GM23338 (cell line): ENCODE measurements around the gene IFI35. TPM values are rescaled to one million over a fixed set of nuclear protein-coding genes. Genes with fewer than 3 reads are reported as not detected.

Experiments used
- ATAC-seq: fragments of 200-7000 bp; cut with Tn5 transposase; 3 replicates; pipeline ENCODE4 v1.9.1; 2020
- DNase-seq: peaks from one replicate; pipeline ENCODE4 v3.0.0-alpha.2; 2015; ENCODE audit warnings: low spot score
- H2AFZ ChIP-seq: fragments of 200-600 bp; sonication (generic); 2 replicates; pipeline ENCODE4 v1.8.0; 2016; ENCODE audit warnings: antibody characterized with exemption, mild to moderate bottlenecking, moderate library complexity
- H3F3A ChIP-seq: fragments of 200-600 bp; sonication (generic); replicated peaks from 2 replicates; pipeline ENCODE4 v1.8.0; 2017; ENCODE audit warnings: antibody characterized with exemption, mixed run types, low read depth
- H3K27ac ChIP-seq: fragments of 200-600 bp; sonication (generic); 2 replicates; pipeline ENCODE4 v1.6.1; 2016; ENCODE audit warnings: low read depth
- H3K27me3 ChIP-seq: fragments of 200-600 bp; sonication (generic); 2 replicates; pipeline ENCODE4 v1.8.0; 2016; ENCODE audit warnings: mild to moderate bottlenecking, mixed run types, moderate library complexity; ENCODE audit not compliant: insufficient read depth
- H3K36me3 ChIP-seq: fragments of 200-600 bp; sonication (generic); 2 replicates; pipeline ENCODE4 v1.8.0; 2016; ENCODE audit warnings: mild to moderate bottlenecking; ENCODE audit not compliant: insufficient read depth
- H3K4me1 ChIP-seq: fragments of 200-600 bp; sonication (generic); 2 replicates; pipeline ENCODE4 v1.8.0; 2016; ENCODE audit warnings: mild to moderate bottlenecking, moderate library complexity; ENCODE audit not compliant: insufficient read depth
- H3K4me2 ChIP-seq: fragments of 200-600 bp; sonication (generic); 2 replicates; pipeline ENCODE4 v1.7.1; 2017; ENCODE audit warnings: mixed run types
- H3K4me3 ChIP-seq: fragments of 200-600 bp; sonication (generic); 2 replicates; pipeline ENCODE4 v1.6.1; 2016; ENCODE audit warnings: mixed run types
- H3K79me2 ChIP-seq: fragments of 200-600 bp; sonication (generic); replicated peaks from 2 replicates; pipeline ENCODE4 v1.8.0; 2017; ENCODE audit warnings: mild to moderate bottlenecking; ENCODE audit not compliant: insufficient read depth
- H3K9me2 ChIP-seq: fragments of 200-600 bp; sonication (generic); 2 replicates; pipeline ENCODE4 v1.8.0; 2017; ENCODE audit not compliant: insufficient read depth
- H4K20me1 ChIP-seq: fragments of 200-600 bp; sonication (generic); replicated peaks from 2 replicates; pipeline ENCODE4 v1.8.0; 2017; ENCODE audit warnings: mild to moderate bottlenecking; ENCODE audit not compliant: insufficient read depth
- H3K27ac Mint-ChIP-seq: 2 replicates; pipeline ENCODE4 v1.8.0; 2020; ENCODE audit warnings: inconsistent platforms, mild to moderate bottlenecking, moderate library complexity, mixed read lengths
- H3K27me3 Mint-ChIP-seq: 3 replicates; pipeline ENCODE4 v1.8.0; 2022; ENCODE audit warnings: low read depth, mild to moderate bottlenecking, moderate library complexity, mixed read lengths, inconsistent platforms; ENCODE audit not compliant: insufficient read depth, poor library complexity
- H3K36me3 Mint-ChIP-seq: 3 replicates; pipeline ENCODE4 v1.8.0; 2021; ENCODE audit warnings: low read depth, mild to moderate bottlenecking, inconsistent platforms, moderate library complexity, mixed read lengths
- H3K4me1 Mint-ChIP-seq: 3 replicates; pipeline ENCODE4 v1.8.0; 2020; ENCODE audit warnings: mild to moderate bottlenecking, inconsistent platforms, mixed read lengths
- H3K4me3 Mint-ChIP-seq: 3 replicates; pipeline ENCODE4 v1.8.0; 2021; ENCODE audit warnings: moderate library complexity, mild to moderate bottlenecking, inconsistent platforms, mixed read lengths
- H3K9me3 Mint-ChIP-seq: 3 replicates; pipeline ENCODE4 v1.8.0; 2020; ENCODE audit warnings: moderate library complexity, mild to moderate bottlenecking, inconsistent platforms, mixed read lengths
- CREB1 ChIP-seq: fragments of 250-450 bp; sonication (Bioruptor Pico); IDR thresholded peaks from 2 replicates; pipeline ENCODE4 v1.5.0; 2020; ENCODE audit warnings: low read depth, mild to moderate bottlenecking, moderate library complexity
- CTCF ChIP-seq, 2 experiments: fragments of 200-600 bp in 1 of 2; sonication (generic) in 1 of 2; conservative IDR thresholded peaks; 2 replicates each; pipeline versions ENCODE4 v1.5.1 to v1.6.1; 2016 to 2017; ENCODE audit warnings: antibody characterized with exemption in 2 of 2, low read depth in 2 of 2, mild to moderate bottlenecking in 2 of 2, moderate library complexity in 1 of 2
- ETS1 ChIP-seq: IDR thresholded peaks from 2 replicates; pipeline ENCODE4 v1.6.1; 2016; ENCODE audit warnings: antibody characterized with exemption
- EZH2phosphoT487 ChIP-seq: fragments of 200-600 bp; sonication (generic); IDR thresholded peaks from one replicate; pipeline ENCODE4 v1.8.1; 2018; ENCODE audit warnings: antibody characterized with exemption; ENCODE audit not compliant: unreplicated experiment
- JUNB ChIP-seq: IDR thresholded peaks from one replicate; pipeline ENCODE4 v1.6.1; 2016; ENCODE audit warnings: antibody characterized with exemption; ENCODE audit not compliant: unreplicated experiment
- NANOG ChIP-seq: IDR thresholded peaks from 2 replicates; pipeline ENCODE4 v1.6.1; 2016; ENCODE audit warnings: antibody characterized with exemption, borderline replicate concordance
- POLR2AphosphoS5 ChIP-seq: IDR thresholded peaks from 2 replicates; pipeline ENCODE4 v1.6.1; 2016; ENCODE audit warnings: antibody characterized with exemption, low read depth
- STAT1 ChIP-seq: IDR thresholded peaks from one replicate; pipeline ENCODE4 v1.6.1; 2016; ENCODE audit warnings: antibody characterized with exemption; ENCODE audit not compliant: unreplicated experiment
- ZNF114 ChIP-seq: fragments of 250-450 bp; sonication (Bioruptor Pico); IDR thresholded peaks from 2 replicates; pipeline ENCODE4 v1.5.0; 2020; ENCODE audit warnings: mild to moderate bottlenecking, moderate library complexity
- ZNF331 ChIP-seq: fragments of 250-450 bp; sonication (Bioruptor Pico); IDR thresholded peaks from 2 replicates; pipeline ENCODE4 v1.5.0; 2020; ENCODE audit warnings: low read depth, mild to moderate bottlenecking, moderate library complexity
- polyA plus RNA-seq: library from polyadenylated mRNA; unstranded; fragments of >200 nt; fragmentation: Nextera tagmentation; extraction: Ambion mirVana; gene quantifications from 2 replicates; pipeline ENCODE4 v1.2.1, GENCODE V29; 2016
- total RNA-seq: library from RNA; depleted of rRNA; stranded (reverse); fragments of >200 nt; shearing (Covaris generic); gene quantifications from 2 replicates; pipeline ENCODE4 v1.2.3, GENCODE V29; 2014
- TF ChIP-seq, protein P1 (sequence below): IDR thresholded peaks from one replicate; pipeline ENCODE4 v1.6.1; 2018; ENCODE audit warnings: antibody characterized with exemption; ENCODE audit not compliant: unreplicated experiment
- TF ChIP-seq, protein P2 (sequence below): fragments of 250-450 bp; sonication (Bioruptor Pico); IDR thresholded peaks from 2 replicates; pipeline ENCODE4 v1.5.0; 2020; ENCODE audit warnings: mild to moderate bottlenecking, moderate library complexity

Gene IFI35
- total and polyA plus RNA-seq, 2 experiments from 2014 or later = 1.8 to 2.3 TPM

DNA sequence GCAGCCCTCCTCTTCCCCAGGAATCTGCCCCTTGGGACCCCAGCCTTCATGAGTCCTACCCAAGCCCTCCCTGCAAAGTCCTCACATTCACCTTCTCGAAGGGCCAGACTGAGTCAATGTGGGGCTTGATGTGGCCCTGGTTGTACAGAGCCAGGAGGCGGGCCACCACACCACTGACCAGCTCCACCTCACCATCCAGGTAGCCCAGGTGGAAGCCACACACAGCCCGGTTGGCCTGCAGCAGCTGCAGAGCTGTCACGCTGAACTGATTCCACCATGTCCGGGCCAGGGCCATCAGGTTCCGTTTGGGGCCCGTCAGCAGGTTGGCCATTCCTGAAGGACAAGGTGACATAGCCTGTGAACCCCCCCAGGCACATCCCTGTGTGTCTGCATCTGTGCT is 9.6 kb downstream of the IFI35 start:
- Mint-ChIP-seq H3K4me1 (peaks cover 58% of the 10 kb centered on the region), H3K4me3 (peak overlapping the region; percentile 10; the same call in 2 of the 3 replicates), H3K9me3 (no peaks in the 10 kb centered on the region), H3K36me3 (peaks cover 53% of the 10 kb centered on the region), H3K27ac (no peak overlapping the region; the same call in 1 of the 2 replicates), H3K27me3 (peaks cover 5% of the 10 kb centered on the region)
- Histone ChIP-seq H3K79me2 (peaks cover 33% of the 10 kb centered on the region), H3K4me1 (peaks cover 28% of the 10 kb centered on the region), H4K20me1 (peaks cover 10% of the 10 kb centered on the region), H3K9me2 (no peaks in the 10 kb centered on the region), H3K4me2 (no peak overlapping the region), H3K27ac (no peak overlapping the region), H3F3A (0 out of 2 replicates have a peak, but pooled peaks cover 2% of the 10 kb centered on the region), H3K27me3 (no peaks in the 10 kb centered on the region), H3K4me3 (no peak overlapping the region), H2AFZ (no peak overlapping the region), H3K36me3 (peaks cover 9% of the 10 kb centered on the region; the same call in 1 of the 2 replicates)
- DNase-seq (no peak), ATAC-seq (no peak)
- TF ChIP-seq NANOG (no peak), STAT1 (no peak), POLR2AphosphoS5 (no peak), ZNF331 (CRISPR knock-in tag) (no peak), CREB1 (CRISPR knock-in tag) (no peak), JUNB (no peak), CTCF (conservative IDR thresholded peaks at IDR 0.05; ENCODE audit: low read depth in 2 of 2) (no peak), ETS1 (no peak), ZNF114 (CRISPR knock-in tag) (no peak), EZH2phosphoT487 (no peak)
- TF ChIP-seq, protein P1, sequence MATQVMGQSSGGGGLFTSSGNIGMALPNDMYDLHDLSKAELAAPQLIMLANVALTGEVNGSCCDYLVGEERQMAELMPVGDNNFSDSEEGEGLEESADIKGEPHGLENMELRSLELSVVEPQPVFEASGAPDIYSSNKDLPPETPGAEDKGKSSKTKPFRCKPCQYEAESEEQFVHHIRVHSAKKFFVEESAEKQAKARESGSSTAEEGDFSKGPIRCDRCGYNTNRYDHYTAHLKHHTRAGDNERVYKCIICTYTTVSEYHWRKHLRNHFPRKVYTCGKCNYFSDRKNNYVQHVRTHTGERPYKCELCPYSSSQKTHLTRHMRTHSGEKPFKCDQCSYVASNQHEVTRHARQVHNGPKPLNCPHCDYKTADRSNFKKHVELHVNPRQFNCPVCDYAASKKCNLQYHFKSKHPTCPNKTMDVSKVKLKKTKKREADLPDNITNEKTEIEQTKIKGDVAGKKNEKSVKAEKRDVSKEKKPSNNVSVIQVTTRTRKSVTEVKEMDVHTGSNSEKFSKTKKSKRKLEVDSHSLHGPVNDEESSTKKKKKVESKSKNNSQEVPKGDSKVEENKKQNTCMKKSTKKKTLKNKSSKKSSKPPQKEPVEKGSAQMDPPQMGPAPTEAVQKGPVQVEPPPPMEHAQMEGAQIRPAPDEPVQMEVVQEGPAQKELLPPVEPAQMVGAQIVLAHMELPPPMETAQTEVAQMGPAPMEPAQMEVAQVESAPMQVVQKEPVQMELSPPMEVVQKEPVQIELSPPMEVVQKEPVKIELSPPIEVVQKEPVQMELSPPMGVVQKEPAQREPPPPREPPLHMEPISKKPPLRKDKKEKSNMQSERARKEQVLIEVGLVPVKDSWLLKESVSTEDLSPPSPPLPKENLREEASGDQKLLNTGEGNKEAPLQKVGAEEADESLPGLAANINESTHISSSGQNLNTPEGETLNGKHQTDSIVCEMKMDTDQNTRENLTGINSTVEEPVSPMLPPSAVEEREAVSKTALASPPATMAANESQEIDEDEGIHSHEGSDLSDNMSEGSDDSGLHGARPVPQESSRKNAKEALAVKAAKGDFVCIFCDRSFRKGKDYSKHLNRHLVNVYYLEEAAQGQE = no peak
- TF ChIP-seq, protein P2, sequence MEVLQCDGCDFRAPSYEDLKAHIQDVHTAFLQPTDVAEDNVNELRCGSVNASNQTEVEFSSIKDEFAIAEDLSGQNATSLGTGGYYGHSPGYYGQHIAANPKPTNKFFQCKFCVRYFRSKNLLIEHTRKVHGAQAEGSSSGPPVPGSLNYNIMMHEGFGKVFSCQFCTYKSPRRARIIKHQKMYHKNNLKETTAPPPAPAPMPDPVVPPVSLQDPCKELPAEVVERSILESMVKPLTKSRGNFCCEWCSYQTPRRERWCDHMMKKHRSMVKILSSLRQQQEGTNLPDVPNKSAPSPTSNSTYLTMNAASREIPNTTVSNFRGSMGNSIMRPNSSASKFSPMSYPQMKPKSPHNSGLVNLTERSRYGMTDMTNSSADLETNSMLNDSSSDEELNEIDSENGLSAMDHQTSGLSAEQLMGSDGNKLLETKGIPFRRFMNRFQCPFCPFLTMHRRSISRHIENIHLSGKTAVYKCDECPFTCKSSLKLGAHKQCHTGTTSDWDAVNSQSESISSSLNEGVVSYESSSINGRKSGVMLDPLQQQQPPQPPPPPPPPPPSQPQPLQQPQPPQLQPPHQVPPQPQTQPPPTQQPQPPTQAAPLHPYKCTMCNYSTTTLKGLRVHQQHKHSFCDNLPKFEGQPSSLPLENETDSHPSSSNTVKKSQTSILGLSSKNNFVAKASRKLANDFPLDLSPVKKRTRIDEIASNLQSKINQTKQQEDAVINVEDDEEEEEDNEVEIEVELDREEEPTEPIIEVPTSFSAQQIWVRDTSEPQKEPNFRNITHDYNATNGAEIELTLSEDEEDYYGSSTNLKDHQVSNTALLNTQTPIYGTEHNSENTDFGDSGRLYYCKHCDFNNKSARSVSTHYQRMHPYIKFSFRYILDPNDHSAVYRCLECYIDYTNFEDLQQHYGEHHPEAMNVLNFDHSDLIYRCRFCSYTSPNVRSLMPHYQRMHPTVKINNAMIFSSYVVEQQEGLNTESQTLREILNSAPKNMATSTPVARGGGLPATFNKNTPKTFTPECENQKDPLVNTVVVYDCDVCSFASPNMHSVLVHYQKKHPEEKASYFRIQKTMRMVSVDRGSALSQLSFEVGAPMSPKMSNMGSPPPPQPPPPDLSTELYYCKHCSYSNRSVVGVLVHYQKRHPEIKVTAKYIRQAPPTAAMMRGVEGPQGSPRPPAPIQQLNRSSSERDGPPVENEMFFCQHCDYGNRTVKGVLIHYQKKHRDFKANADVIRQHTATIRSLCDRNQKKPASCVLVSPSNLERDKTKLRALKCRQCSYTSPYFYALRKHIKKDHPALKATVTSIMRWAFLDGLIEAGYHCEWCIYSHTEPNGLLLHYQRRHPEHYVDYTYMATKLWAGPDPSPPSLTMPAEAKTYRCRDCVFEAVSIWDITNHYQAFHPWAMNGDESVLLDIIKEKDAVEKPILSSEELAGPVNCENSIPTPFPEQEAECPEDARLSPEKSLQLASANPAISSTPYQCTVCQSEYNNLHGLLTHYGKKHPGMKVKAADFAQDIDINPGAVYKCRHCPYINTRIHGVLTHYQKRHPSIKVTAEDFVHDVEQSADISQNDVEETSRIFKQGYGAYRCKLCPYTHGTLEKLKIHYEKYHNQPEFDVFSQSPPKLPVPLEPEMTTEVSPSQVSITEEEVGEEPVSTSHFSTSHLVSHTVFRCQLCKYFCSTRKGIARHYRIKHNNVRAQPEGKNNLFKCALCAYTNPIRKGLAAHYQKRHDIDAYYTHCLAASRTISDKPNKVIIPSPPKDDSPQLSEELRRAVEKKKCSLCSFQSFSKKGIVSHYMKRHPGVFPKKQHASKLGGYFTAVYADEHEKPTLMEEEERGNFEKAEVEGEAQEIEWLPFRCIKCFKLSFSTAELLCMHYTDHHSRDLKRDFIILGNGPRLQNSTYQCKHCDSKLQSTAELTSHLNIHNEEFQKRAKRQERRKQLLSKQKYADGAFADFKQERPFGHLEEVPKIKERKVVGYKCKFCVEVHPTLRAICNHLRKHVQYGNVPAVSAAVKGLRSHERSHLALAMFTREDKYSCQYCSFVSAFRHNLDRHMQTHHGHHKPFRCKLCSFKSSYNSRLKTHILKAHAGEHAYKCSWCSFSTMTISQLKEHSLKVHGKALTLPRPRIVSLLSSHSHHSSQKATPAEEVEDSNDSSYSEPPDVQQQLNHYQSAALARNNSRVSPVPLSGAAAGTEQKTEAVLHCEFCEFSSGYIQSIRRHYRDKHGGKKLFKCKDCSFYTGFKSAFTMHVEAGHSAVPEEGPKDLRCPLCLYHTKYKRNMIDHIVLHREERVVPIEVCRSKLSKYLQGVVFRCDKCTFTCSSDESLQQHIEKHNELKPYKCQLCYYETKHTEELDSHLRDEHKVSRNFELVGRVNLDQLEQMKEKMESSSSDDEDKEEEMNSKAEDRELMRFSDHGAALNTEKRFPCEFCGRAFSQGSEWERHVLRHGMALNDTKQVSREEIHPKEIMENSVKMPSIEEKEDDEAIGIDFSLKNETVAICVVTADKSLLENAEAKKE (CRISPR knock-in tag) = no peak
